ENCODE data around the gene BLID. TPM values are rescaled to one million over a fixed set of nuclear protein-coding genes. Genes with fewer than 3 reads are reported as not detected.

BLID gene
- total and polyA plus RNA-seq, 2 of the 4 experiments (the other 2 are of a cell fraction) = 0.24 to 30.8 TPM

- DNase-seq (no peak), ATAC-seq (ENCODE audit: low read depth) (no peak)
- no peak overlapping the region; the same call in 1 of the 2 replicates for H4K5ac ChIP-seq (ENCODE audit: low read depth, low read length)
- peak overlapping the region; percentile 21 for H2BK5ac ChIP-seq (ENCODE audit: low read depth, low read length, poor library complexity, severe bottlenecking)
- H4K20me1 ChIP-seq (ENCODE audit: insufficient read depth, low read length) = no peaks in the 10 kb centered on the region
- H3K4ac ChIP-seq (ENCODE audit: low read depth, low read length) = no peak overlapping the region
- no peak overlapping the region for H2AK9ac ChIP-seq (replicated peaks; ENCODE audit: low read depth, low read length, poor library complexity)
- BruUV-seq (replicated peaks) = no TSS peak
- no peak overlapping the region for H3K56ac ChIP-seq (ENCODE audit: extremely low read depth, insufficient read depth, low read length)
- H3K9me1 ChIP-seq (ENCODE audit: insufficient read depth, low read length) = peaks cover 16% of the 10 kb centered on the region
- H2AFZ ChIP-seq (replicated peaks; ENCODE audit: low read length, poor library complexity) = no peak overlapping the region
- TF ChIP-seq CHD1 (IDR thresholded peaks at IDR 0.05; ENCODE audit: low read depth, low read length) (no peak), MXI1 (IDR thresholded peaks at IDR 0.05; ENCODE audit: borderline replicate concordance, low read depth, low read length) (no peak), POLR2A (IDR thresholded peaks at IDR 0.05; ENCODE audit: low read depth, low read length) (no peak), SMC3 (IDR thresholded peaks at IDR 0.05; ENCODE audit: low read depth, low read length) (no peak), BHLHE40 (IDR thresholded peaks at IDR 0.05; ENCODE audit: low read depth, low read length) (no peak), CTCF (conservative IDR thresholded peaks at IDR 0.05; ENCODE audit: low read depth, low read length) (no peak), NFE2L2 (IDR thresholded peaks at IDR 0.05; ENCODE audit: low read depth, low read length) (no peak), FOS (IDR thresholded peaks at IDR 0.05; ENCODE audit: low read depth, low read length) (no peak), CEBPB (IDR thresholded peaks at IDR 0.05; ENCODE audit: low read depth, low read length) (no peak), RFX5 (IDR thresholded peaks at IDR 0.05; ENCODE audit: low read depth, low read length) (no peak), USF2 (IDR thresholded peaks at IDR 0.05; ENCODE audit: low read depth, low read length) (no peak), ELK1 (IDR thresholded peaks at IDR 0.05; ENCODE audit: borderline replicate concordance, low read depth, low read length) (no peak), MAZ (IDR thresholded peaks at IDR 0.05; ENCODE audit: borderline replicate concordance, low read depth, low read length) (no peak), RAD21 (IDR thresholded peaks at IDR 0.05; ENCODE audit: low read length) (no peak), RCOR1 (IDR thresholded peaks at IDR 0.05; ENCODE audit: insufficient replicate concordance, low read length) (no peak), MAFK (IDR thresholded peaks at IDR 0.05; ENCODE audit: low read depth, low read length) (no peak)
- H3K14ac ChIP-seq (replicated peaks; ENCODE audit: low read depth, low read length) = no peak overlapping the region
- H2BK120ac ChIP-seq (ENCODE audit: low read depth, low read length) = no peak overlapping the region; the same call in 1 of the 2 replicates
- peak overlapping the region; percentile 10; the same call in 1 of the 2 replicates for H3K23ac ChIP-seq (ENCODE audit: low read depth, low read length)
- ChIA-PET POLR2A (ENCODE audit: unreplicated experiment) (no interaction called here), CTCF (interaction anchor here (0.7 to 0.9 kb wide), 2 partner anchors 193 to 391 kb away, joined by 3 read pairs; no protein-coding TSS in a partner anchor)
- dilution Hi-C loops (cut with HindIII; ENCODE audit: low sequenced_read_pairs, unreplicated experiment) (no loop called here), intact Hi-C loops (cut with micrococcal nuclease) (no loop called here), in situ Hi-C loops (cut with MboI; ENCODE audit: low sequenced_read_pairs) (no loop called here)
- no peak overlapping the region; the same call in 1 of the 2 replicates for H2AK5ac ChIP-seq (ENCODE audit: low read depth, low read length)
- H3K36me3 ChIP-seq (ENCODE audit: control insufficient read depth, insufficient read depth, low read length) = peaks cover 4% of the 10 kb centered on the region
- H3K4me3 ChIP-seq (ENCODE audit: insufficient read depth, low read depth, low read length) = no peak overlapping the region
- H3K27me3 ChIP-seq (ENCODE audit: control insufficient read depth, insufficient read depth, low read length) = no peaks in the 10 kb centered on the region
- H3K18ac ChIP-seq (ENCODE audit: low read depth, low read length) = no peak overlapping the region
- H2BK15ac ChIP-seq (ENCODE audit: low read depth, low read length) = 0 out of 3 replicates have a peak overlapping the region, but pooled peaks have one; percentile 1
- peak overlapping the region in 1 of 2 experiments; percentile 22; a peak in 1 of 4 replicates for H4K8ac ChIP-seq (ENCODE audit: low read depth in 2 of 2, low read length in 2 of 2)
- H4K91ac ChIP-seq (ENCODE audit: insufficient read depth, low read depth, low read length) = no peak overlapping the region
- H3K79me1 ChIP-seq (ENCODE audit: low read depth in 1 of 2, low read length in 2 of 2) = peaks cover 0 to 52% of the 10 kb centered on the region in 2 experiments; a peak in 2 of 4 replicates
- no peak overlapping the region for H3K9ac ChIP-seq (ENCODE audit: low read depth, low read length)
- no peak overlapping the region for H3K27ac ChIP-seq (ENCODE audit: insufficient read depth, low read length)
- H2BK20ac ChIP-seq (ENCODE audit: low read depth, low read length) = no peak overlapping the region
- H3K4me2 ChIP-seq (ENCODE audit: low read depth, low read length) = no peak overlapping the region
- peaks cover 22% of the 10 kb centered on the region for H3K4me1 ChIP-seq (ENCODE audit: control insufficient read depth, insufficient read depth, low read length)
- WGBS, 2 experiments (ENCODE audit: extremely low coverage in 2 of 2, insufficient read length in 1 of 2) = 90% methylated on average over 2 of the region's 3 CpGs; no CpG with 5 or more reads in 1 of the 2 experiments
- no peaks in the 10 kb centered on the region for H3K9me3 ChIP-seq (ENCODE audit: control insufficient read depth, insufficient read depth, low read length)
Observed at GRCh38 chr11:122075016-122075415, 41.0 kb downstream of the BLID start.
